Thyroid gland (tissue), 4 donors: ENCODE results near the gene KRT3. TPM values are rescaled to one million over a fixed set of nuclear protein-coding genes. Genes with fewer than 3 reads are reported as not detected.

ENCODE experiments used
- DNase-seq, 2 donors: peaks; one replicate each; pipeline ENCODE4 v3.0.0-alpha.2; 2019
- H3K27ac ChIP-seq, 3 donors: fragments of 200-600 bp; sonication (generic); 1 replicate in 2 of 3; 2 replicates in 1 of 3; pipeline ENCODE4 v1.5.1; 2016 to 2019; ENCODE audit warnings: mild to moderate bottlenecking in 1 of 3, moderate library complexity in 1 of 3
- H3K27me3 ChIP-seq: fragments of 200-600 bp; sonication (generic); one replicate; pipeline ENCODE4 v1.5.1; 2019
- H3K36me3 ChIP-seq, 2 donors: fragments of 200-600 bp; sonication (generic); one replicate each; pipeline ENCODE4 v1.5.1; 2016 to 2019
- H3K4me1 ChIP-seq, 2 donors: fragments of 200-600 bp; sonication (generic); one replicate each; pipeline ENCODE4 v1.5.1; 2017 to 2019
- H3K4me3 ChIP-seq, 3 donors: fragments of 200-600 bp; sonication (generic); replicated peaks in 1 of 3; 1 replicate in 2 of 3; 2 replicates in 1 of 3; pipeline ENCODE4 v1.5.1; 2016; ENCODE audit warnings: mild to moderate bottlenecking in 1 of 3
- H3K9me3 ChIP-seq: fragments of 200-600 bp; sonication (generic); one replicate; pipeline ENCODE4 v1.5.1; 2017
- CTCF ChIP-seq, 6 experiments: fragments of 200-600 bp in 3 of 6; fragments of 450-650 bp in 3 of 6; sonication (generic) in 3 of 6; IDR thresholded peaks; one replicate each; pipeline ENCODE4 v1.5.1; 2016 to 2019; ENCODE audit warnings: antibody characterized with exemption in 6 of 6, mild to moderate bottlenecking in 2 of 6, inconsistent platforms in 1 of 6, moderate library complexity in 1 of 6
- POLR2A ChIP-seq, 2 donors: fragments of 450-650 bp; IDR thresholded peaks; one replicate each; pipeline ENCODE4 v1.6.1; 2017; ENCODE audit warnings: antibody characterized with exemption in 2 of 2, mild to moderate bottlenecking in 2 of 2, moderate library complexity in 1 of 2
- WGBS, 2 donors: methylation state at CpG; one replicate each; pipeline ENCODE4 v1.1.5; 2017; 5-methylcytosine and 5-hydroxymethylcytosine counted together
- intact Hi-C: fragments of 100-400 bp; cut with DNase I; formaldehyde crosslinking; loops from one replicate; pipeline ENCODE4 v1.15.1; 2023
- total RNA-seq, 4 donors: library from RNA; depleted of rRNA; stranded (reverse); fragments of >200 nt; gene quantifications; one replicate each; pipeline ENCODE4 v1.2.3, GENCODE V29; 2016

The KRT3 gene
- total RNA-seq, 4 donors from 2014 or later, result not detected

- H3K4me3 ChIP-seq, result no peak overlapping the region
- TF ChIP-seq POLR2A (IDR thresholded peaks at IDR 0.05) (no peak), CTCF (IDR thresholded peaks at IDR 0.05) (no peak)
- peak overlapping the region in 1 of 3 donors; percentile 16 for H3K27ac ChIP-seq
- no peaks in the 10 kb centered on the region for H3K9me3 ChIP-seq
- no peaks in the 10 kb centered on the region for H3K27me3 ChIP-seq
- intact Hi-C loops, result no loop called here
- no peaks in the 10 kb centered on the region for H3K36me3 ChIP-seq
- no peak for DNase-seq
- H3K4me1 ChIP-seq, result peaks cover 9 to 28% of the 10 kb centered on the region in 2 donors
- WGBS, 2 donors, result 72 to 86% methylated on average over 5 to 6 of the region's 6 CpGs
Measured at GRCh38 chr12:52787324-52788191, 8.4 kb downstream of the KRT3 start.

GRCh38 chr12:52784909-52785308 lies 11.0 kb downstream of the KRT3 start:
- 83 to 95% methylated on average over 3 of the region's 3 CpGs for WGBS, 2 donors
- Histone ChIP-seq H3K4me3 (no peak overlapping the region), H3K9me3 (no peaks in the 10 kb centered on the region), H3K27me3 (no peaks in the 10 kb centered on the region), H3K27ac (no peak overlapping the region), H3K4me1 (peaks cover 9 to 24% of the 10 kb centered on the region in 2 donors), H3K36me3 (no peaks in the 10 kb centered on the region)
- no peak for DNase-seq
- intact Hi-C loops, result no loop called here
- TF ChIP-seq POLR2A (IDR thresholded peaks at IDR 0.05) (no peak), CTCF (IDR thresholded peaks at IDR 0.05) (no peak)

- 87 to 92% methylated on average over 7 of the region's 7 CpGs for WGBS, 2 donors
- Histone ChIP-seq H3K36me3 (no peaks in the 10 kb centered on the region), H3K9me3 (no peaks in the 10 kb centered on the region), H3K4me3 (no peak overlapping the region), H3K27me3 (no peaks in the 10 kb centered on the region), H3K4me1 (peaks cover 9 to 21% of the 10 kb centered on the region in 2 donors), H3K27ac (no peak overlapping the region)
- TF ChIP-seq POLR2A (IDR thresholded peaks at IDR 0.05), result no peak
- no peak for TF ChIP-seq CTCF (IDR thresholded peaks at IDR 0.05)
- DNase-seq, result no peak
- intact Hi-C loops, result no loop called here
Measured at GRCh38 chr12:52783563-52784316, 12.2 kb downstream of the KRT3 start.

GRCh38 chr12:52782502-52782901 lies 13.4 kb downstream of the KRT3 start:
- Histone ChIP-seq H3K4me3 (no peak overlapping the region), H3K27me3 (no peaks in the 10 kb centered on the region), H3K36me3 (no peaks in the 10 kb centered on the region), H3K9me3 (no peaks in the 10 kb centered on the region), H3K27ac (no peak overlapping the region), H3K4me1 (peaks cover 8 to 12% of the 10 kb centered on the region in 2 donors)
- intact Hi-C loops, result no loop called here
- TF ChIP-seq CTCF (IDR thresholded peaks at IDR 0.05) (no peak), POLR2A (IDR thresholded peaks at IDR 0.05) (no peak)
- DNase-seq, result no peak
- WGBS, 2 donors, result 90 to 96% methylated on average over 4 of the region's 4 CpGs
